ENCODE data around the gene PNPLA6. TPM values are rescaled to one million over a fixed set of nuclear protein-coding genes. Genes with fewer than 3 reads are reported as not detected.

PNPLA6 gene
- total and polyA plus RNA-seq, 2 of the 8 experiments (the other 6 are each of a cell fraction or from before 2014, with no cell fraction given): 55.1 to 121 TPM

GRCh38 chr19:7542556-7543348, 7.2 kb downstream of the PNPLA6 start (continued):
- no peak for TF ChIP-seq KDM1A (IDR thresholded peaks at IDR 0.05; ENCODE audit: borderline replicate concordance, low read length)
- TF ChIP-seq, protein P1, sequence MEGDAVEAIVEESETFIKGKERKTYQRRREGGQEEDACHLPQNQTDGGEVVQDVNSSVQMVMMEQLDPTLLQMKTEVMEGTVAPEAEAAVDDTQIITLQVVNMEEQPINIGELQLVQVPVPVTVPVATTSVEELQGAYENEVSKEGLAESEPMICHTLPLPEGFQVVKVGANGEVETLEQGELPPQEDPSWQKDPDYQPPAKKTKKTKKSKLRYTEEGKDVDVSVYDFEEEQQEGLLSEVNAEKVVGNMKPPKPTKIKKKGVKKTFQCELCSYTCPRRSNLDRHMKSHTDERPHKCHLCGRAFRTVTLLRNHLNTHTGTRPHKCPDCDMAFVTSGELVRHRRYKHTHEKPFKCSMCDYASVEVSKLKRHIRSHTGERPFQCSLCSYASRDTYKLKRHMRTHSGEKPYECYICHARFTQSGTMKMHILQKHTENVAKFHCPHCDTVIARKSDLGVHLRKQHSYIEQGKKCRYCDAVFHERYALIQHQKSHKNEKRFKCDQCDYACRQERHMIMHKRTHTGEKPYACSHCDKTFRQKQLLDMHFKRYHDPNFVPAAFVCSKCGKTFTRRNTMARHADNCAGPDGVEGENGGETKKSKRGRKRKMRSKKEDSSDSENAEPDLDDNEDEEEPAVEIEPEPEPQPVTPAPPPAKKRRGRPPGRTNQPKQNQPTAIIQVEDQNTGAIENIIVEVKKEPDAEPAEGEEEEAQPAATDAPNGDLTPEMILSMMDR (IDR thresholded peaks at IDR 0.05; ENCODE audit: control extremely low read depth in 1 of 3, insufficient read depth in 1 of 3, low read depth in 1 of 3, low read length in 3 of 3): no peak

All from H1 (cell line).